ENCODE data around the gene C13orf42. TPM values are rescaled to one million over a fixed set of nuclear protein-coding genes. Genes with fewer than 3 reads are reported as not detected.

C13orf42 gene
- polyA plus RNA-seq, 1 experiment, result not detected

- Histone ChIP-seq H3K27me3 (ENCODE audit: control insufficient read depth, insufficient read depth, low read length) (peaks cover 4% of the 10 kb centered on the region), H3K4me3 (ENCODE audit: low read depth, low read length) (no peak overlapping the region), H3K36me3 (ENCODE audit: control insufficient read depth, insufficient read depth, low read length) (no peaks in the 10 kb centered on the region)
- no peak for DNase-seq (ENCODE audit: low read depth)
- POLR2A ChIA-PET, result no interaction called here
- TF ChIP-seq CTCF (IDR thresholded peaks at IDR 0.05; ENCODE audit: insufficient read depth, low read depth, low read length), result no peak
- CTCF ChIA-PET, result no interaction called here
Measured at GRCh38 chr13:51041710-51042109, 69.4 kb downstream of the C13orf42 start.

- no peak for TF ChIP-seq CTCF (IDR thresholded peaks at IDR 0.05; ENCODE audit: insufficient read depth, low read depth, low read length)
- no peak for DNase-seq (ENCODE audit: low read depth)
- H3K4me3 ChIP-seq (ENCODE audit: low read depth, low read length), result no peak overlapping the region
- CTCF ChIA-PET, result no interaction called here
- no peaks in the 10 kb centered on the region for H3K36me3 ChIP-seq (ENCODE audit: control insufficient read depth, insufficient read depth, low read length)
- H3K27me3 ChIP-seq (ENCODE audit: control insufficient read depth, insufficient read depth, low read length), result peaks cover 4% of the 10 kb centered on the region
- POLR2A ChIA-PET, result no interaction called here
Measured at GRCh38 chr13:51041126-51041525, 69.9 kb downstream of the C13orf42 start.

- POLR2A ChIA-PET, result no interaction called here
- no peak overlapping the region for H3K4me3 ChIP-seq (ENCODE audit: low read depth, low read length)
- CTCF ChIA-PET, result no interaction called here
- peaks cover 4% of the 10 kb centered on the region for H3K27me3 ChIP-seq (ENCODE audit: control insufficient read depth, insufficient read depth, low read length)
- no peak for DNase-seq (ENCODE audit: low read depth)
- TF ChIP-seq CTCF (IDR thresholded peaks at IDR 0.05; ENCODE audit: insufficient read depth, low read depth, low read length), result no peak
- H3K36me3 ChIP-seq (ENCODE audit: control insufficient read depth, insufficient read depth, low read length), result no peaks in the 10 kb centered on the region
Measured at GRCh38 chr13:51040431-51040830, 70.6 kb downstream of the C13orf42 start.

GRCh38 chr13:51036418-51036817, 74.7 kb downstream of the C13orf42 start:
- CTCF ChIA-PET, result no interaction called here
- H3K4me3 ChIP-seq (ENCODE audit: low read depth, low read length), result no peak overlapping the region
- DNase-seq (ENCODE audit: low read depth), result no peak
- no peaks in the 10 kb centered on the region for H3K36me3 ChIP-seq (ENCODE audit: control insufficient read depth, insufficient read depth, low read length)
- peaks cover 4% of the 10 kb centered on the region for H3K27me3 ChIP-seq (ENCODE audit: control insufficient read depth, insufficient read depth, low read length)
- POLR2A ChIA-PET, result no interaction called here
- no peak for TF ChIP-seq CTCF (IDR thresholded peaks at IDR 0.05; ENCODE audit: insufficient read depth, low read depth, low read length)

GRCh38 chr13:51035978-51036377, 75.1 kb downstream of the C13orf42 start:
- TF ChIP-seq CTCF (IDR thresholded peaks at IDR 0.05; ENCODE audit: insufficient read depth, low read depth, low read length), result no peak
- Histone ChIP-seq H3K36me3 (ENCODE audit: control insufficient read depth, insufficient read depth, low read length) (no peaks in the 10 kb centered on the region), H3K4me3 (ENCODE audit: low read depth, low read length) (no peak overlapping the region), H3K27me3 (ENCODE audit: control insufficient read depth, insufficient read depth, low read length) (peaks cover 4% of the 10 kb centered on the region)
- CTCF ChIA-PET, result interaction anchor here (1.8 kb wide), 1 partner anchor 35 kb away, joined by 4 read pairs; no protein-coding TSS in a partner anchor
- DNase-seq (ENCODE audit: low read depth), result no peak
- POLR2A ChIA-PET, result no interaction called here
